PC-3 (cell line): Measurements from ENCODE around the gene ZFYVE28. TPM values are rescaled to one million over a fixed set of nuclear protein-coding genes. Genes with fewer than 3 reads are reported as not detected.

Source experiments
- ATAC-seq: fragments of 200-7000 bp; cut with Tn5 transposase; 2 replicates; pipeline ENCODE4 v1.9.1; 2020; ENCODE audit warnings: mild to moderate bottlenecking, moderate library complexity
- BruUV-seq: library from RNA; stranded (reverse); fragments of 400-500 nt; replicated peaks from 2 replicates; lab custom pipeline; 2021; lab: Mats Ljungman, UMichigan
- CTCF ChIA-PET: fragments of 300-600 bp; sonication (Branson Sonifier 250); formaldehyde crosslinking; loops from one replicate; lab custom pipeline; 2022; ENCODE audit warnings: antibody characterized with exemption; lab: Charles Lee
- POLR2A ChIA-PET: fragments of 300-600 bp; sonication (Branson Sonifier 250); formaldehyde crosslinking; loops from one replicate; lab custom pipeline; 2022; ENCODE audit warnings: antibody characterized with exemption; ENCODE audit not compliant: unreplicated experiment; lab: Charles Lee
- DNase-seq: peaks from one replicate; pipeline ENCODE4 v3.0.0-alpha.2; 2015
- H2AFZ ChIP-seq: fragments of 300-600 bp; sonication (generic); 2 replicates; pipeline ENCODE4 v1.6.0; 2016; ENCODE audit warnings: antibody characterized with exemption, low read length
- H3F3A ChIP-seq: fragments of 300-600 bp; sonication (generic); one replicate; pipeline ENCODE4 v1.6.0; 2017; ENCODE audit warnings: antibody characterized with exemption, low read length, control low read depth, mild to moderate bottlenecking; ENCODE audit not compliant: unreplicated experiment
- H3K27ac ChIP-seq: fragments of 300-600 bp; sonication (generic); 2 replicates; pipeline ENCODE4 v1.5.1; 2016; ENCODE audit warnings: mild to moderate bottlenecking, low read length
- H3K27me3 ChIP-seq: fragments of 300-600 bp; sonication (generic); 2 replicates; pipeline ENCODE4 v1.6.1; 2016; ENCODE audit warnings: low read length, mixed read lengths
- H3K36me3 ChIP-seq: fragments of 300-600 bp; sonication (generic); 2 replicates; pipeline ENCODE4 v1.6.1; 2016; ENCODE audit warnings: low read depth, mixed run types, low read length, mixed read lengths
- H3K4me1 ChIP-seq: fragments of 300-600 bp; sonication (generic); 2 replicates; pipeline ENCODE4 v1.5.1; 2016; ENCODE audit warnings: low read length; ENCODE audit not compliant: insufficient read depth
- H3K4me2 ChIP-seq: fragments of 300-600 bp; sonication (generic); 2 replicates; pipeline ENCODE4 v1.6.0; 2016; ENCODE audit warnings: low read length
- H3K4me3 ChIP-seq: fragments of 300-600 bp; sonication (generic); 2 replicates; pipeline ENCODE4 v1.5.1; 2016; ENCODE audit warnings: mild to moderate bottlenecking, low read length, mixed read lengths
- H3K79me2 ChIP-seq: fragments of 300-600 bp; sonication (generic); 2 replicates; pipeline ENCODE4 v1.6.1; 2017; ENCODE audit warnings: low read length, mixed read lengths
- H3K9ac ChIP-seq: fragments of 300-600 bp; sonication (generic); 2 replicates; pipeline ENCODE4 v1.6.0; 2016; ENCODE audit warnings: mild to moderate bottlenecking, low read length
- H3K9me2 ChIP-seq: fragments of 300-600 bp; sonication (generic); replicated peaks from 2 replicates; pipeline ENCODE4 v1.6.1; 2016; ENCODE audit warnings: mixed run types, low read length, mixed read lengths
- H3K9me3 ChIP-seq: fragments of 300-600 bp; sonication (generic); 2 replicates; pipeline ENCODE4 v1.6.1; 2016; ENCODE audit warnings: low read length, mixed read lengths
- H4K20me1 ChIP-seq: fragments of 300-600 bp; sonication (generic); 2 replicates; pipeline ENCODE4 v1.6.1; 2016; ENCODE audit warnings: low read length, mixed read lengths
- CTCF ChIP-seq: fragments of 300-600 bp; sonication (generic); conservative IDR thresholded peaks from 2 replicates; pipeline ENCODE4 v1.5.1; 2017; ENCODE audit warnings: antibody characterized with exemption, low read depth, mild to moderate bottlenecking, low read length
- EZH2 ChIP-seq: fragments of 300-600 bp; sonication (generic); IDR thresholded peaks from one replicate; pipeline ENCODE4 v1.6.1; 2017; ENCODE audit warnings: antibody characterized with exemption, mild to moderate bottlenecking, low read length; ENCODE audit not compliant: unreplicated experiment
- EZH2phosphoT487 ChIP-seq: fragments of 300-600 bp; sonication (generic); IDR thresholded peaks from 2 replicates; pipeline ENCODE4 v1.6.1; 2018; ENCODE audit warnings: mild to moderate bottlenecking, antibody characterized with exemption, low read length, borderline replicate concordance
- intact Hi-C: fragments of 100-400 bp; cut with micrococcal nuclease; formaldehyde crosslinking; loops from 2 replicates; pipeline ENCODE4 v1.9.0; 2023
- total RNA-seq: library from RNA; depleted of rRNA; stranded (reverse); fragments of >200 nt; gene quantifications from 2 replicates; pipeline ENCODE4 v1.2.3, GENCODE V29; 2014

ZFYVE28 gene
- total RNA-seq, 1 experiment from 2014 or later, result 8.0 TPM

GRCh38 chr4:2418650-2419571 is 466 bp upstream of the ZFYVE28 start, which contains the start of gene CFAP99:
CFAP99 (plus strand) TSS chr4:2418955.
- Histone ChIP-seq H3K9ac (no peak within 1 kb of the TSS), H3K27ac (no peak within 1 kb of the TSS)

GRCh38 chr4:2417226-2417764 is 1.1 kb downstream of the ZFYVE28 start:
- no peaks in the 10 kb centered on the region for H4K20me1 ChIP-seq
- H3K9me3 ChIP-seq, result no peaks in the 10 kb centered on the region
- H2AFZ ChIP-seq, result peak overlapping the region; percentile 64; the same call in 1 of the 2 replicates
- ATAC-seq (no peak), DNase-seq (no peak)
- no peaks in the 10 kb centered on the region for H3K79me2 ChIP-seq
- peak overlapping the region; percentile 98 for H3K4me2 ChIP-seq
- no peak for TF ChIP-seq EZH2phosphoT487
- TF ChIP-seq CTCF, result no peak
- no peak for TF ChIP-seq EZH2
- peak overlapping the region; percentile 71 for H3K4me3 ChIP-seq
- H3K9ac ChIP-seq, result no peak overlapping the region
- no peaks in the 10 kb centered on the region for H3K36me3 ChIP-seq
- peaks cover 22% of the 10 kb centered on the region for H3K4me1 ChIP-seq
- no peaks in the 10 kb centered on the region for H3K9me2 ChIP-seq
- H3F3A ChIP-seq, result no peaks in the 10 kb centered on the region
- peaks cover 4% of the 10 kb centered on the region for H3K27me3 ChIP-seq
- ChIA-PET POLR2A (no interaction called here), CTCF (no interaction called here)
- H3K27ac ChIP-seq, result no peak overlapping the region
- no TSS peak for BruUV-seq
- intact Hi-C loops, result loop anchor here (5.0 to 10.0 kb wide), 2 partner anchors 48 to 155 kb away; partner anchors contain the start of genes MXD4 and RNF4

More at GRCh38 chr4:2418650-2419571, 466 bp upstream of the ZFYVE28 start, which contains the start of gene CFAP99:
- ChIA-PET POLR2A (interaction anchor here (0.6 kb wide), 1 partner anchor 177 kb away, joined by 4 read pairs; no protein-coding TSS in a partner anchor), CTCF (interaction anchor here (0.7 kb wide), 1 partner anchor 57 kb away, joined by 3 read pairs; no protein-coding TSS in a partner anchor)
- H2AFZ ChIP-seq, result peak within 1 kb of the TSS; percentile 64
- no TSS peak for BruUV-seq
- DNase-seq (peak; percentile 93), ATAC-seq (peak; percentile 88)
- peaks cover 12% of the 10 kb centered on the region for H3K4me1 ChIP-seq
- no peaks in the 10 kb centered on the region for H3K9me2 ChIP-seq
- H3K9me3 ChIP-seq, result no peaks in the 10 kb centered on the region
- H3K4me2 ChIP-seq, result peak within 1 kb of the TSS; percentile 98
- H4K20me1 ChIP-seq, result no peaks in the 10 kb centered on the region
- no peaks in the 10 kb centered on the region for H3K36me3 ChIP-seq
- H3K79me2 ChIP-seq, result no peaks in the 10 kb centered on the region
- H3F3A ChIP-seq, result no peaks in the 10 kb centered on the region
- peaks cover 4% of the 10 kb centered on the region for H3K27me3 ChIP-seq
- no peak for TF ChIP-seq EZH2phosphoT487
- TF ChIP-seq CTCF, result no peak
- TF ChIP-seq EZH2, result no peak
- H3K4me3 ChIP-seq, result peak within 1 kb of the TSS; percentile 71
- intact Hi-C loops, result loop anchor here (5.0 to 10.0 kb wide), 2 partner anchors 46 to 157 kb away; partner anchors contain the start of genes MXD4 and RNF4
